Stimulated activated CD8-positive, alpha-beta memory T cell treated with anti-CD3 and anti-CD28 coated beads, Interleukin-7, amount 100 ng/mL, for 4 hours (primary cell): ENCODE results near the gene CDH12.
"Not testable (repeated sequence)": the region's sequence is repeated elsewhere in the genome, so short reads cannot be mapped to it uniquely, and the experiment has no call there.

Experiments
- DNase-seq, 2 donors: peaks; one replicate each; pipeline ENCODE4 v3.0.0-alpha.2; 2020; ENCODE audit warnings: low read depth in 2 of 2

CDH12 gene

DNA sequence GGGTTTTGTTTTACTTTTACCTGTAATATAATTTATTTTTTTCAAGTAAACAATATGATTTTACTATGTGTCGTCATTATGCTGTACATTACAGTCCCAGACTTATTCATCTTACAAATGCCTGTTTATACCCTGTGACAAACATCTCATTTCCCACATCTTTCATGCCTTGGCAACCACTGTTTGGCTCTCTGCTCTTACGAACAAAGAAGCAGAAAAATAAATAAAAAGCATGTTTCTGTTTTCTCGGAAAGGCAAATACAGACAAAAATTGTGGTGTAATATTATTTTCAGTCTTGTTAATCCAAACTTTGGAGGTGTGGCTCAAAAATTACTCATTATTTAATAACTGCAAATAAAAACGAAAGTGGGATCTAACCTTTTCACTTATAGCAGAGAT lies 393.0 kb downstream of the CDH12 start:
- DNase-seq, result no peak

GRCh38 chr5:22432905-22433304 lies 420.2 kb downstream of the CDH12 start:
- no peak for DNase-seq

- no peak for DNase-seq
Measured at GRCh38 chr5:22431840-22432239, 421.3 kb downstream of the CDH12 start.

DNA sequence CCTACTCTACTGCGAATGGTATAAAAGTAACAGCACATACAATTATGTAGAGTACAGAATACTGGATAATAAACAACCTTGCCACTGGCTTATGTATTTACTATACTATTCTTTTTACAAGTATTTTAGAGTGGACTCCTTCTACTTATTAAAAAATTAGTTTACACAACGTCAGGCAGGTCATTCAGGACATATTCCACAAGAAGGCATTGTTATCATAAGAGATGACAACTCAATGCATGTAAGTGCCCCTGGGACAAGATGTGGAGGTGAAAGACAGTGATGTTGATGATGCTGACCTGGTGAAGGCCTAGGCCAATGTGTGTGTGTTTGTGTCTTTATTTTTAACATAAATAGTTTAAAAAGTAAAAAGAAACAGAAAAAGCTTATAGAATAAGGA lies 421.7 kb downstream of the CDH12 start:
- DNase-seq, result no peak

GRCh38 chr5:22411554-22412349 lies 441.4 kb downstream of the CDH12 start:
- no peak for DNase-seq

DNA sequence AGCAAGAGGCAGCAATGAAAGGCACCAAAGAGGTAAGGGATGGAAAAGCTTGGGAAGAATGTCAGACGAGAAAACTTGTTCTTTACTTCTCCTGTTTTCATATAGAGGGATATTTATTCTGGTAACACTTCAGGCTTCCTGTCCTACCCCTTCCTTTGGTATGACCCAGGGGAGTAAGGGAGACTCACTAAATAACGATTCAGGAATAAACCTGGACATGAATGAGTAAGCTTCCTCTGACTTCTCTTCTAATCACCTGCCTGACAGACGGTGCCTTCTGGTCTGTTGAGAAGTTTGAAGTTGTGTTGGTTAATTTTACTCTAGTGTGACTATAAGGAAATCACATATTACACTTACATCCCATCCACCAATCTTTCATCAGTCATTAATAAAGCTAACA lies 461.2 kb downstream of the CDH12 start:
- no peak for DNase-seq

DNA sequence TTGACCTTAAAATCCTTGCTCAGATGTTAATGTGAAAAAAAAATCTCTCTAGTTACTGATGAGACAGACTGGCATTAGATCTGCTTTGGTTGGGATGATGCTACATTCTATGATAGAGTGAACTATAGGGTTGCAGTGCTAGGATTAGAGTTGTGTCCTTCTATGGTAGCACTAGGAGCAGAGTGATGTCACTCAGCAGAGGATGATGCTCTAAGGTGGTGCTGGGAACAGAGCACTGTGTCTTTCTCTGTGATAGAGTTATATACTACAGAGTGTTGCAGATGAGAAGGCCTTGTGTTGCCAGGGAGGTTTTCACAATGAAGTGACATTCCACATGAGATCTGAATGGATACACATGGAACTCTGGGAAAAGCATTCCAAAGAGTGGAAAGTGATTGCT lies 462.3 kb downstream of the CDH12 start:
- DNase-seq, result no peak

- no peak for DNase-seq
Measured at GRCh38 chr5:22372826-22373660, 480.1 kb downstream of the CDH12 start.

GRCh38 chr5:22372376-22372775 lies 480.8 kb downstream of the CDH12 start:
- DNase-seq, result no peak

DNA sequence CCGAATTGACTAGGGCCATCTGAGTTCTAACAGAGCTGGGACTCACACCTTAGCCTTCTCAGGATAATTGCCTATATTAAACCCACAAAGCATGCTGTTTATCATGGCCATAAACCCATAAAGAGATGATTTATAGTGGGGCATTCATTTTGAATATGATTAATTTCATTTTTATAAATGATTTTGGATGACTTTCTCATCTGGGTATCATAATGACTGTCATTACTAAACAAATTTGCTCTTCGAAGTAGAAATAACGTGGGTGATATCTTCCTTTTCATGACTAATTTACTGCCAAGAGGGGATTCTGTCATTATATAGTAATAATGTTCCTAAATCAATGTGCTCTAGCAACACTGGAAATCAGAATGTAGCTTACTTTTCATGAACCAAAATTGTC lies 498.2 kb downstream of the CDH12 start:
- DNase-seq, result no peak

DNA sequence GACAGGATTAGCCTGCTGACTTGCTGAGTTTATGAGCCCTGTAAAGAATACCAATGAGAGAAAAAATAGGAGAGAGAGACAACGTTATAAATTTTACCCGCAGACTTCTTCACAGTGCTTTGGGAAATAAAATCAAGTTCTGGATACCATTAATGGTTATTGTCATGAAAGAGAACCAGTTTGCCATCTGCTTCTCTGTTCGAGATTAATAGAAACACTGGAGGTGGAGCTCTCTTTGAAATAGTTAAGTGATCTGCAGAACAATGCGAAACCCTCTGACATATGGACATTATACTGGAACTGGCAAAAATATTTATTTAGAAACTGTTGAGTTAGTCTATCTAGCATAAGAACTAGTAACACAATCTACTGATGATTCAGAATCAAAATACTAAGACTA lies 500.7 kb downstream of the CDH12 start:
- no peak for DNase-seq

GRCh38 chr5:22351178-22351577 lies 502.0 kb downstream of the CDH12 start:
- DNase-seq, result no peak

DNA sequence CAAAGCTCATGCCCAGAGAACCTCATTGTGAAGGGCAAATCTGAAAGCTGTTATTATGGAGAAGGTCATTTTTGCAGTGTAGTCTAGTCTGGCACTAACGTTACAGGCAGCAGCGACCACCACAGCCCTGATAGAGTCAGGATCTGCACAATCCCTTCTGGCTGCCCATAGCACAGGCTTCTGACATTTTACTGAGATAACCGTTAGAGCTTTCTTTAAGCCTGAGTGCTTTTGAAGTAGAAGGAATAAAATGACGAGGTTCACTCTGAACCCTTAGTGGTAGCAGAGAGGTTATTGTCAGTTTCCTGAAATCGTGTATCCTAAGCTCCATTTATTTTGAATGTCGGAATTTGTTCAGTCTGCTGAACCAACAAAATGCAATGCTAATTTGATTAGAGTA lies 505.1 kb downstream of the CDH12 start:
- no peak for DNase-seq

- DNase-seq, result no peak
Measured at GRCh38 chr5:22344000-22344399, 509.1 kb downstream of the CDH12 start.

GRCh38 chr5:22341406-22341805 lies 511.7 kb downstream of the CDH12 start:
- DNase-seq, result no peak

GRCh38 chr5:22332949-22333348 lies 520.2 kb downstream of the CDH12 start:
- not testable (repeated sequence) for DNase-seq

DNA sequence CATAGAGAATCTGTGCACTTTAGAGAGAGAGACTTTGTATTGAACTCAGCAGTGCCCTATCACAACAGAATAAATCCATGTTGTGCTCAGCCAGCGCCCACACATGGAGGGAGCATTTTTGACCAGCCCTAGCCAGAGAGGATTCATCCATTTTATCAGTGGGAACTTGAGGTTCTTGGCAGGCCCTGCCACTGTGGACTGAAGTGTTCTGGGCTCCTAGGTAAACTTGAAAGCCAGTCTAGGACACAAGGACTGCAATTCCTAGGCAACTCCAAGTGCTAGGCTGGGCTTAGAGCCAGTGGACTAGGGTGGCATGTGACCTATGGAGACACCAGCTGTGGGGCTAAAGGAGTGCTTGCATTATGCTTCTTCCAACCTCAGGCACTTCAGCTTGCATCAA lies 523.5 kb downstream of the CDH12 start:
- no peak for DNase-seq

DNA sequence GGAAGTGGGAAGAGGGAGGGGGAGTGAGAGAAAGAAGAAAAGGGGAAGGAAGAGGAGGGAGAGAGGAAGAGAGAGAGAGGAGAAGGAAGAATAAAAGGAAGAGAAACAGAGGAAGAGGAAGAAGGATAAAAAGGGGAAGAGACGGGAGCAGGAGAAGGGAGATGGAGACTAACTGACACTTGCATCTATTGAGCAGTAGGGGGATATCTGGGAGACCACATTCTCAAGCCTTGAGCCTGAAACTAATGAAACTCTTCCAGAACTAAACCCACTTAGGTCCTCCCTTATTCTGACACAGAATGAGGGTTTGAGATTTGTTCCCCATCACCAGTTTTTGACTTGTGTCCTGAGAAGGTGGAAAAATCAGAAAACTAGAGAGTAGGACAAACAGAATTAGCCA lies 533.3 kb downstream of the CDH12 start:
- DNase-seq, result no peak

DNA sequence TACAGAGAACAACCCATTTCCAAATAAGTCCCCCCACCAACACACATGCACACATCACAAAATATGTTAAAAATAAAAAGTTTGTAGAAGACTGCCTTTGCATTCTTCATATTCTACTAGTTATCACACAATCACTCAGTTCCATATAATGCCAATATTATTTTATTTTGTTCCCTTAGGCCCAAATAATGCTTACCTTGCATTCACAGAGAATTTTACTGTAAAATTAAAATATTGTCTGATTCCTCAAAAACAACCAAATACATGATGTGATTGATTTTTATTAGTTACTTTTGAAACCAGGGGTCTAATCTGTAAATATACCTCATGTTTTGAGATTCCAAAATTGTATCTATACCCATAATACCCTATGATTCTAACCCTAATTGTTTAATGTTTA lies 536.9 kb downstream of the CDH12 start:
- DNase-seq, result no peak

DNA sequence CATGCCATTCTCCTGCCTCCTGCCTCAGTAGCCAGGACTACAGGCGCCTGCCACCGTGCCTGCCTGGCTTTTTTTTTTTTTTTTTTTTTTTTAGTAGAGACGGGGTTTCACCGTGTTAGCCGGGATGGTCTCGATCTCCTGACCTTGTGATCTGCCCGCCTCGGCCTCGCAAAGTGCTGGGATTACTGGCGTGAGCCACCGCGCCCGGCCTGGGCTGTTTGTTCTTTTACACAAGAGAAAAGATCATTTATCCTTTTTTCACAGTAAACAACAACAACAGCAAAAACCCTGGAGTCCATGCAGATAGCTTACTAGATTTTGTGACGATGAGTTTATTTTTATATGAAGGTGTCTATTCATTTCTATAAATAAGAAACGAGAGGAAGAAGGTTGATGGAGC lies 538.1 kb downstream of the CDH12 start:
- DNase-seq, result not testable (repeated sequence)

DNA sequence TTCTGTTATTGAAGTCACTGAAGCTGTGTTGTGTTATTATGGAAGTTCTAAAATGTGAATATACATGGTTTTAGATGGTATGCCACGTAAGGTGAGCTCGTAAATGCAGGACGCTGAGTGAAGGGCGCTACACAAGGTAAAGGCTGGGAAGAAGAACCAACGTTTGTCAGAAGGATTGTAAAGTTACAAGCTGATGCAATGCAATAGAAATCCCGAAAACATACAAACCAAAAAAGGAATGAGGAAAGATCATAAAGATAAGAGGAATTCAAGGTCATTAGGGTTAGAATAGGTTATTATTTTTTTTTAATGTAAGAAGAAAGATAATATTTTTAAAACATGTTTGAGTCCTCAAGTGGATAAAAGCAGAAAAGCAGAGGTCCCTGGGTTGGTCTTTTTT lies 538.6 kb downstream of the CDH12 start:
- DNase-seq, result no peak

GRCh38 chr5:22306011-22306410 lies 547.1 kb downstream of the CDH12 start:
- DNase-seq, result no peak

GRCh38 chr5:22295832-22296231 lies 557.3 kb downstream of the CDH12 start:
- no peak for DNase-seq
